Activated naive CD8-positive, alpha-beta T cell treated with anti-CD3 and anti-CD28 coated beads, Interleukin-2, amount 50 U/mL, for 16 hours (primary cell): ENCODE measurements around the gene TEKT5.
"Not testable (repeated sequence)": the region's sequence is repeated elsewhere in the genome, so short reads cannot be mapped to it uniquely, and the experiment has no call there.

Source experiments
- DNase-seq: peaks from one replicate; pipeline ENCODE4 v3.0.0-alpha.2; 2020; ENCODE audit warnings: low read depth, low spot score

Gene TEKT5

GRCh38 chr16:10658943-10659342 lies 35.8 kb downstream of the TEKT5 start:
- DNase-seq, result no peak

GRCh38 chr16:10657925-10658324 lies 36.8 kb downstream of the TEKT5 start:
- no peak for DNase-seq

- no peak for DNase-seq
Measured at GRCh38 chr16:10656618-10657017, 38.1 kb downstream of the TEKT5 start.

GRCh38 chr16:10655415-10655977 lies 39.2 kb downstream of the TEKT5 start:
- DNase-seq, result no peak

GRCh38 chr16:10654592-10655414 lies 39.9 kb downstream of the TEKT5 start:
- no peak for DNase-seq

GRCh38 chr16:10652730-10653590 lies 41.8 kb downstream of the TEKT5 start:
- no peak for DNase-seq

- not testable (repeated sequence) for DNase-seq
Measured at GRCh38 chr16:10649098-10649497, 45.6 kb downstream of the TEKT5 start.

GRCh38 chr16:10647721-10648296 lies 46.9 kb downstream of the TEKT5 start:
- DNase-seq, result no peak

- DNase-seq, result no peak
Measured at GRCh38 chr16:10647264-10647720, 47.4 kb downstream of the TEKT5 start.

GRCh38 chr16:10646581-10647263 lies 48.0 kb downstream of the TEKT5 start:
- DNase-seq, result no peak

GRCh38 chr16:10646228-10646580 lies 48.5 kb downstream of the TEKT5 start:
- DNase-seq, result no peak

GRCh38 chr16:10644092-10644491 lies 50.6 kb downstream of the TEKT5 start:
- DNase-seq, result no peak

GRCh38 chr16:10642964-10643363 lies 51.8 kb downstream of the TEKT5 start:
- DNase-seq, result no peak

- DNase-seq, result no peak
Measured at GRCh38 chr16:10641953-10642949, 52.5 kb downstream of the TEKT5 start.

- no peak for DNase-seq
Measured at GRCh38 chr16:10641555-10641952, 53.2 kb downstream of the TEKT5 start.

- no peak for DNase-seq
Measured at GRCh38 chr16:10640934-10641333, 53.8 kb downstream of the TEKT5 start.

- DNase-seq, result no peak
Measured at GRCh38 chr16:10638101-10638500, 56.6 kb downstream of the TEKT5 start.

- no peak for DNase-seq
Measured at GRCh38 chr16:10637337-10638037, 57.2 kb downstream of the TEKT5 start.

GRCh38 chr16:10635365-10636021 lies 59.2 kb downstream of the TEKT5 start:
- DNase-seq, result no peak
